GM12878 (cell line): ENCODE results near the gene IGF1R. TPM values are rescaled to one million over a fixed set of nuclear protein-coding genes. Genes with fewer than 3 reads are reported as not detected.

Experiments used
- ATAC-seq: fragments of 200-7000 bp; cut with Tn5 transposase; 3 replicates; pipeline ENCODE4 v1.9.1; 2020; ENCODE audit warnings: mild to moderate bottlenecking, moderate library complexity
- BruUV-seq: library from RNA; stranded (reverse); fragments of 400-500 nt; replicated peaks from 2 replicates; lab custom pipeline; 2021; lab: Mats Ljungman, UMichigan
- CTCF ChIA-PET: fragments of 300-600 bp; sonication (Branson Sonifier 250); formaldehyde crosslinking; extraction: SDS; loops from one replicate; lab custom pipeline; 2021; ENCODE audit warnings: inconsistent platforms; lab: Yijun Ruan, JAX
- POLR2A ChIA-PET: fragments of 350-600 bp; formaldehyde crosslinking; extraction: SDS; loops from one replicate; lab custom pipeline; 2021; ENCODE audit warnings: inconsistent platforms; lab: Charles Lee
- RAD21 ChIA-PET: fragments of 300-600 bp; sonication (Branson Sonifier 250); formaldehyde crosslinking; loops from one replicate; lab custom pipeline; 2023; ENCODE audit warnings: antibody characterized with exemption; ENCODE audit not compliant: unreplicated experiment; lab: Charles Lee
- SMC1A ChIA-PET: fragments of 300-600 bp; sonication (Branson Sonifier 250); formaldehyde crosslinking; loops from one replicate; lab custom pipeline; 2023; ENCODE audit not compliant: unreplicated experiment, uncharacterized antibody; lab: Charles Lee
- DNase-seq: peaks from one replicate; pipeline ENCODE4 v3.0.0-alpha.2; 2011; ENCODE audit warnings: low read depth, low spot score
- FAIRE-seq: peaks from 3 replicates; lab custom pipeline; 2011; peaks lifted over from hg19 to GRCh38; lab: Jason Lieb, UNC
- H2AFZ ChIP-seq: 2 replicates; pipeline ENCODE4 v1.6.0; 2011; ENCODE audit warnings: low read depth, low read length, control low read depth; ENCODE audit not compliant: control insufficient read depth
- H3K27ac ChIP-seq: 2 replicates; pipeline ENCODE4 v1.5.1; 2011; ENCODE audit warnings: control low read depth; ENCODE audit not compliant: control insufficient read depth, insufficient read depth
- H3K27me3 ChIP-seq, 2 experiments: replicated peaks in 1 of 2; 2 replicates each; pipeline versions ENCODE4 v1.6.0 to v1.6.1; 2011; ENCODE audit warnings: low read length in 1 of 2; ENCODE audit not compliant: control insufficient read depth in 2 of 2, insufficient read depth in 2 of 2
- H3K36me3 ChIP-seq, 2 experiments: 2 replicates each; pipeline ENCODE4 v1.5.1; 2011; ENCODE audit warnings: low read length in 1 of 2; ENCODE audit not compliant: control insufficient read depth in 2 of 2, insufficient read depth in 2 of 2
- H3K4me1 ChIP-seq: 2 replicates; pipeline ENCODE4 v1.6.1; 2011; ENCODE audit warnings: mild to moderate bottlenecking, low read length, moderate library complexity, mixed read lengths; ENCODE audit not compliant: control insufficient read depth, insufficient read depth
- H3K4me2 ChIP-seq: 2 replicates; pipeline ENCODE4 v1.6.0; 2011; ENCODE audit warnings: control low read depth; ENCODE audit not compliant: control insufficient read depth, insufficient read depth
- H3K4me3 ChIP-seq: fragments of 200-600 bp; sonication (generic); 2 replicates; pipeline ENCODE4 v1.5.1; 2016
- H3K79me2 ChIP-seq: 2 replicates; pipeline ENCODE4 v1.6.0; 2011; ENCODE audit warnings: low read length; ENCODE audit not compliant: control insufficient read depth, insufficient read depth
- H3K9ac ChIP-seq: 2 replicates; pipeline ENCODE4 v1.8.0; 2011; ENCODE audit warnings: low read length, control low read depth, mixed read lengths; ENCODE audit not compliant: control insufficient read depth, insufficient read depth
- H3K9me3 ChIP-seq: replicated peaks from 3 replicates; pipeline ENCODE4 v1.5.1; 2011; ENCODE audit warnings: mild to moderate bottlenecking, low read length; ENCODE audit not compliant: control insufficient read depth, insufficient read depth
- H4K20me1 ChIP-seq: 2 replicates; pipeline ENCODE4 v1.6.0; 2011; ENCODE audit not compliant: control insufficient read depth, insufficient read depth
- BHLHE40 ChIP-seq, 2 experiments: fragments of 450-650 bp in 1 of 2; IDR thresholded peaks; 2 replicates each; pipeline ENCODE4 v1.6.1; 2011 to 2017; ENCODE audit warnings: low read depth in 2 of 2, borderline replicate concordance in 1 of 2, improper control_type of control experiment in 1 of 2, low read length in 1 of 2, mild to moderate bottlenecking in 1 of 2
- MLLT1 ChIP-seq: fragments of 450-650 bp; IDR thresholded peaks from 2 replicates; pipeline ENCODE4 v1.6.1; 2016; ENCODE audit warnings: mild to moderate bottlenecking
- NFIC ChIP-seq: IDR thresholded peaks from 2 replicates; pipeline ENCODE4 v1.6.1; 2012; ENCODE audit warnings: low read depth, mild to moderate bottlenecking, inconsistent platforms, low read length, moderate library complexity
- POLR2AphosphoS5 ChIP-seq: IDR thresholded peaks from 2 replicates; pipeline ENCODE4 v1.6.1; 2011; ENCODE audit warnings: mild to moderate bottlenecking, low read length, inconsistent platforms
- SREBF2 ChIP-seq: IDR thresholded peaks from 2 replicates; pipeline ENCODE4 v1.6.1; 2012; ENCODE audit warnings: mild to moderate bottlenecking, low read length
- SRF ChIP-seq, 2 experiments: IDR thresholded peaks; 2 replicates each; pipeline ENCODE4 v1.6.1; 2011; ENCODE audit warnings: low read depth in 2 of 2, low read length in 2 of 2, mild to moderate bottlenecking in 1 of 2, moderate library complexity in 1 of 2
- YY1 ChIP-seq: IDR thresholded peaks from 2 replicates; pipeline ENCODE4 v1.6.1; 2011; ENCODE audit warnings: low read depth, mild to moderate bottlenecking, low read length
- ZNF384 ChIP-seq: IDR thresholded peaks from 2 replicates; pipeline ENCODE4 v1.6.1; 2012; ENCODE audit warnings: low read depth, mild to moderate bottlenecking, low read length, improper control_type of control experiment, borderline replicate concordance
- ZNF622 ChIP-seq: fragments of 450-650 bp; IDR thresholded peaks from 2 replicates; pipeline ENCODE4 v1.6.1; 2017; ENCODE audit warnings: mild to moderate bottlenecking, inconsistent platforms
- WGBS: methylation state at CpG from one replicate; pipeline ENCODE4 v1.1.6; 2016; ENCODE audit warnings: low lambda C conversion rate; ENCODE audit not compliant: insufficient replicate concordance, insufficient coverage; ENCODE audit errors: missing lambda C conversion rate; 5-methylcytosine and 5-hydroxymethylcytosine counted together
- in situ Hi-C: fragments of 300-500 bp; cut with MboI; formaldehyde crosslinking; loops from 9 replicates; pipeline ENCODE4 v1.14.3; 2018; ENCODE audit warnings: mixed read lengths
- intact Hi-C: fragments of 100-400 bp; cut with micrococcal nuclease; formaldehyde crosslinking; loops from one replicate; pipeline ENCODE4 v1.14.2; 2022; ENCODE audit not compliant: unreplicated experiment
- polyA plus RNA-seq, 11 experiments: library from polyadenylated mRNA; depleted of rRNA in 4 of 11; unstranded in 6 of 11; stranded (reverse) in 5 of 11; fragments of >200 nt; fragmentation: Nextera tagmentation in 4 of 11; fragmentation: Illumina TruSeq in 1 of 11; extraction: Ambion mirVana in 4 of 11; extraction: Trizol in 1 of 11; gene quantifications; 1 replicate in 1 of 11; 2 replicates in 10 of 11; pipeline versions ENCODE4 v1.2.1 to v1.2.3, GENCODE V29; 2011 to 2016; ENCODE audit warnings: inconsistent platforms in 2 of 11, missing spikeins in 2 of 11, low read depth in 1 of 11
- total RNA-seq, 4 experiments: library from RNA; depleted of rRNA in 3 of 4; stranded (reverse); fragments of >200 nt in 3 of 4; fragmentation: Illumina TruSeq in 1 of 4; extraction: Trizol in 1 of 4; gene quantifications; 2 replicates each; pipeline versions ENCODE4 v1.2.1 to v1.2.3, GENCODE V29; 2013 to 2021

Gene IGF1R
- total and polyA plus RNA-seq, 10 of the 15 experiments (the other 5 are each of a cell fraction or from before 2014, with no cell fraction given) = 0.03 to 2.7 (median 0.66) TPM

DNA sequence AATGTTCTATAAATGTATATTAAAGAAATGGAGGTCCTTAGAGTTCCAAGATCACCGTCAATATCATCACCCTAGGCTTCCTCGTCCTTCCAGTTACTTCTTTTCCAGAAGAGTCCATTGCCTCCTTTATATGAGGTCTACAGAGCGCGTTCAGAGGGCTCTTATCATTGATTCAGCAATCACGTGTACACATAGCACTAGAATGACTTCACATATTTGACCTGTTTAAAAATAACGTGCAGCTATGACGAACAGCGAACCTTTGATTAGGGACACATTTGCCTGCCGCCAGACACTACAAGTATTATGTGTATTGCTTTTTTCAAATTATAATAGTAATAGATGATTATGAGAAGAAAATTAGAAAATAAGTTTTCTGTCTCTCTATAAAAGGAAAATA lies 26.0 kb downstream of the IGF1R start:
- POLR2A ChIA-PET = no interaction called here
- H3K79me2 ChIP-seq = no peaks in the 10 kb centered on the region

More for the DNA sequence above, 26.0 kb downstream of the IGF1R start:
- Histone ChIP-seq H3K4me3 (no peak overlapping the region), H2AFZ (no peak overlapping the region), H4K20me1 (no peaks in the 10 kb centered on the region), H3K4me1 (peaks cover 2% of the 10 kb centered on the region; the same call in 1 of the 2 replicates), H3K36me3 (no peaks in the 10 kb centered on the region), H3K27me3 (no peaks in the 10 kb centered on the region), H3K9ac (no peak overlapping the region), H3K9me3 (no peaks in the 10 kb centered on the region), H3K27ac (no peak overlapping the region), H3K4me2 (no peak overlapping the region)
- intact Hi-C loops (no loop called here), in situ Hi-C loops (no loop called here)
- RAD21 ChIA-PET = no interaction called here
- no peak for FAIRE-seq
- no peak for DNase-seq
- 50% methylated on average over 9 of the region's 9 CpGs for WGBS
- no TSS peak for BruUV-seq
- CTCF ChIA-PET = no interaction called here
- SMC1A ChIA-PET = no interaction called here
- ATAC-seq = no peak
- TF ChIP-seq YY1 = no peak
- no peak for TF ChIP-seq SRF (IDR thresholded peaks at IDR 0.05; ENCODE audit: low read depth in 2 of 2, low read length in 2 of 2)
- TF ChIP-seq ZNF384 = no peak
- no peak for TF ChIP-seq NFIC
- no peak for TF ChIP-seq SREBF2
- TF ChIP-seq MLLT1 = no peak
- TF ChIP-seq POLR2AphosphoS5 = no peak
- no peak for TF ChIP-seq BHLHE40 (IDR thresholded peaks at IDR 0.05; ENCODE audit: borderline replicate concordance in 1 of 2, low read depth in 2 of 2, low read length in 1 of 2)
- TF ChIP-seq ZNF622 = no peak
